ENCODE measurements around the gene MED16.
"Not testable (repeated sequence)": the region's sequence is repeated elsewhere in the genome, so short reads cannot be mapped to it uniquely, and the experiment has no call there.

The MED16 gene

DNA sequence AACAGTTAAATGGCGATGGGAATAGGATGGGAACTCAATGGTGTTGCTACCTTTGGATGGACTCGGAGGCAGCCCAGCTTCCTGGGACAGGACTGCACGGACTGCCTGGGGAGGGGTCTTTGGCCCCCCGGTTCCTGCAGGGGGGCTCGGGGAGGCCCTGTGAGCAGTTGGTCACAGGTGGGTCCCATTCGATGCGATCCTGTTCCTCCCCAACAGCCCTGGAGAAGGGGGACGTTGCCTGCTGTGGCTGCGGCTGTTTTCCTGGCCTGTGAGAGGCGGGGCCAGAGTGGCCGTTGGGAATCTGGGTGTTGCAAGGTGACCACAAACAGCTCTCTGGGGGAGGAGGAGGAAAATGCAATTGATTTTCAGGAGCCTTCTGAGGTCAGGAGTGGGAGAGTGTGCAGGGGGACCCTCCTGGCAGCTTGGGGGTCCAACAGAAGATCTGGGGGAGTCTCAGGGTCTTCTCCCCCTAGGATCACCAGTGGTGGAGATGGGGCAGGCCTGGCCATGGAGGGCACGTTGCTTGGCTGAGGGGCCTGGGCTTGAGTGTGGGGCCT lies 69.3 kb downstream of the MED16 start:
- Histone ChIP-seq H3K9me3 (ENCODE audit: control insufficient read depth, insufficient read depth, low read length) (no peaks in the 10 kb centered on the region), H3K36me3 (ENCODE audit: insufficient read depth, low read length) (no peaks in the 10 kb centered on the region), H3K9ac (ENCODE audit: low read depth, low read length) (no peak overlapping the region), H3K4me1 (ENCODE audit: insufficient read depth, low read length) (no peaks in the 10 kb centered on the region; the same call in 1 of the 2 replicates)

DNA sequence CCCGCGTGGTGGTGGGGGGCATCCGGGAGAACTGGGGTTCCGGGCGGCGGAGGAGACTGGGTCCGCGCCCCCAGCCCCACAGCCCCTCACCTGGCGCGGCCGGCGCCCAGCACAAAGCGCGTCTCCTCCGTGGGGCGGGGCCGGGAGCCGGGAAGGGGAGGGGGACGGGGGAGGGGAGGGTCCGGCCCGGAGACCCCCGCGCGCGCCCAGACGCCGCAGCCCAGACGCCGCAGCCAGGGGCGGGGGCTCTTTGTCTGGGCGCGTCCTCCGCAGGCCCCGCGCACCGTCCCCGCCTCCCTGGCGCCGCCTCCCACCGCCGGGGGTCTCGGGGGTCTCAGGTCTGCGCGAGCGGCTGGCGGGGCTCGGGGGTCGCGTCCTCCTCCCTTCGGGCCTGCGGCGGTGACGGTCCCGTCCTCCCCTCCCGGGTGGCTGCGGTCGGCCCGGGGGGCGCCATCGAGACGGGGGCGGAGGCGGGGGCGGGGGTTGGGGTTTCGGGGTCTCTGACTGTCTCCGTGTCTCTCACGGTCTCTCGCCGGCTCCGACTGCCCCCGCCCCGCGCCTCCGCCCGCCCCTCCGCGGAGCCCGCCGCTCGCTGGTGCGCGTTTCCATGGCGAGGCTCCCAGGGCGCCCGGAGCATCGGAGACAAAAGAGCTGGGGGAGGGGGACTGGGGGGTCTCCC lies 71.0 kb downstream of the MED16 start, which contains the start of gene PLPPR3:
TSS of gene PLPPR3 (minus strand) at position 131 of the 679 bp plus-strand sequence. CDS start 396 bp downstream, outside the sequence.
- Histone ChIP-seq H3K36me3 (ENCODE audit: insufficient read depth, low read length) (no peaks in the 10 kb centered on the region), H3K9me3 (ENCODE audit: control insufficient read depth, insufficient read depth, low read length) (no peaks in the 10 kb centered on the region), H3K4me1 (ENCODE audit: insufficient read depth, low read length) (no peaks in the 10 kb centered on the region; the same call in 1 of the 2 replicates), H3K9ac (ENCODE audit: low read depth, low read length) (peak within 1 kb of the TSS; percentile 62)

GRCh38 chr19:821231-821824 lies 71.7 kb downstream of the MED16 start:
- peak overlapping the region; percentile 62 for H3K9ac ChIP-seq (ENCODE audit: low read depth, low read length)
- H3K4me1 ChIP-seq (ENCODE audit: insufficient read depth, low read length) = no peaks in the 10 kb centered on the region; the same call in 1 of the 2 replicates
- no peaks in the 10 kb centered on the region for H3K36me3 ChIP-seq (ENCODE audit: insufficient read depth, low read length)
- no peaks in the 10 kb centered on the region for H3K9me3 ChIP-seq (ENCODE audit: control insufficient read depth, insufficient read depth, low read length)

GRCh38 chr19:820212-820611 lies 72.8 kb downstream of the MED16 start:
- H3K36me3 ChIP-seq (ENCODE audit: insufficient read depth, low read length); H3K9me3 ChIP-seq (ENCODE audit: control insufficient read depth, insufficient read depth, low read length); H3K4me1 ChIP-seq (ENCODE audit: insufficient read depth, low read length); H3K9ac ChIP-seq (ENCODE audit: low read depth, low read length): not testable (repeated sequence)
